SK-N-MC (cell line): ENCODE results near the gene DNHD1.

Experiments used
- DNase-seq: peaks from one replicate; pipeline ENCODE4 v3.0.0-alpha.2; 2011; ENCODE audit warnings: low read depth, low spot score
- H3K27ac ChIP-seq: fragments of 200-600 bp; sonication (generic); 2 replicates; pipeline ENCODE4 v1.5.1; 2016; ENCODE audit warnings: mixed run types
- H3K36me3 ChIP-seq: fragments of 200-600 bp; sonication (generic); 2 replicates; pipeline ENCODE4 v1.6.1; 2017; ENCODE audit warnings: antibody characterized with exemption, low read length, mixed read lengths; ENCODE audit not compliant: insufficient read depth
- H3K4me3 ChIP-seq: fragments of 200-600 bp; sonication (generic); 2 replicates; pipeline ENCODE4 v1.5.1; 2016
- H3K9ac ChIP-seq: fragments of 200-600 bp; sonication (generic); 2 replicates; pipeline ENCODE4 v1.8.0; 2017; ENCODE audit warnings: mixed run types, mixed read lengths; ENCODE audit not compliant: insufficient read length
- H3K9me3 ChIP-seq: fragments of 200-600 bp; sonication (generic); 2 replicates; pipeline ENCODE4 v1.6.1; 2017; ENCODE audit warnings: low read depth, mild to moderate bottlenecking, antibody characterized with exemption, low read length, moderate library complexity, mixed read lengths
- EZH2 ChIP-seq: fragments of 200-600 bp; sonication (generic); IDR thresholded peaks from one replicate; pipeline ENCODE4 v1.6.1; 2017; ENCODE audit warnings: antibody characterized with exemption
- FOXP2 ChIP-seq: optimal IDR thresholded peaks from 2 replicates; pipeline ENCODE3; 2011; ENCODE audit warnings: mild to moderate bottlenecking, moderate library complexity; ENCODE audit not compliant: insufficient read depth; ENCODE audit errors: extremely low read length, control extremely low read depth
- POLR2AphosphoS5 ChIP-seq: IDR thresholded peaks from 2 replicates; pipeline ENCODE4 v1.6.1; 2012; ENCODE audit warnings: mild to moderate bottlenecking, low read depth, low read length, borderline replicate concordance

The DNHD1 gene

GRCh38 chr11:6474806-6475500, 22.1 kb upstream of the DNHD1 start:
- no peaks in the 10 kb centered on the region for H3K9me3 ChIP-seq
- DNase-seq = no peak
- H3K4me3 ChIP-seq = no peak overlapping the region
- H3K27ac ChIP-seq = peak overlapping the region; percentile 63
- no peak overlapping the region for H3K9ac ChIP-seq
- peaks cover 34% of the 10 kb centered on the region for H3K36me3 ChIP-seq
- no peak for TF ChIP-seq FOXP2
- TF ChIP-seq EZH2 = no peak
- no peak for TF ChIP-seq POLR2AphosphoS5

GRCh38 chr11:6475936-6476335, 21.1 kb upstream of the DNHD1 start:
- peak overlapping the region; percentile 30; the same call in 1 of the 2 replicates for H3K27ac ChIP-seq
- H3K36me3 ChIP-seq = peaks cover 34% of the 10 kb centered on the region
- TF ChIP-seq EZH2 (no peak), FOXP2 (no peak), POLR2AphosphoS5 (no peak; the same call in 1 of the 2 replicates)
- no peak for DNase-seq
- no peak overlapping the region for H3K9ac ChIP-seq
- no peaks in the 10 kb centered on the region for H3K9me3 ChIP-seq
- no peak overlapping the region for H3K4me3 ChIP-seq

GRCh38 chr11:6476571-6476970, 20.5 kb upstream of the DNHD1 start:
- no peak for DNase-seq
- TF ChIP-seq POLR2AphosphoS5 (no peak), EZH2 (no peak), FOXP2 (no peak)
- no peak overlapping the region for H3K9ac ChIP-seq
- peaks cover 34% of the 10 kb centered on the region for H3K36me3 ChIP-seq
- H3K27ac ChIP-seq = peak overlapping the region; percentile 30; the same call in 1 of the 2 replicates
- H3K4me3 ChIP-seq = no peak overlapping the region
- H3K9me3 ChIP-seq = no peaks in the 10 kb centered on the region

GRCh38 chr11:6480299-6480914, 16.7 kb upstream of the DNHD1 start:
- H3K36me3 ChIP-seq = peaks cover 67% of the 10 kb centered on the region
- no peak overlapping the region for H3K27ac ChIP-seq
- no peaks in the 10 kb centered on the region for H3K9me3 ChIP-seq
- H3K4me3 ChIP-seq = peak overlapping the region; percentile 98
- TF ChIP-seq FOXP2 (no peak), EZH2 (no peak), POLR2AphosphoS5 (no peak)
- DNase-seq = no peak
- peak overlapping the region; percentile 87 for H3K9ac ChIP-seq

GRCh38 chr11:6481012-6481923, 15.8 kb upstream of the DNHD1 start, which contains the start of the genes ARFIP2 and TIMM10B:
Gene ARFIP2, minus strand, starts transcription at chr11:6481331. Its CDS starts 910 bp downstream, at chr11:6480421.
Gene TIMM10B, plus strand, starts transcription at chr11:6481501. Its CDS starts 16 bp downstream, at chr11:6481517.
- TF ChIP-seq EZH2 = no peak
- TF ChIP-seq POLR2AphosphoS5 = peak; percentile 91
- peak; percentile 52 for TF ChIP-seq FOXP2
- DNase-seq = peak; percentile 77
- H3K4me3 ChIP-seq = peak within 1 kb of the TSS; percentile 98
- peak within 1 kb of the TSS; percentile 89 for H3K27ac ChIP-seq
- peak within 1 kb of the TSS; percentile 87 for H3K9ac ChIP-seq
- no peaks in the 10 kb centered on the region for H3K9me3 ChIP-seq
- H3K36me3 ChIP-seq = peaks cover 75% of the 10 kb centered on the region

- DNase-seq = no peak
- Histone ChIP-seq H3K36me3 (peaks cover 78% of the 10 kb centered on the region), H3K27ac (peak overlapping the region; percentile 89), H3K4me3 (peak overlapping the region; percentile 98), H3K9ac (peak overlapping the region; percentile 87), H3K9me3 (no peaks in the 10 kb centered on the region)
- no peak for TF ChIP-seq POLR2AphosphoS5
- TF ChIP-seq FOXP2 = no peak
- no peak for TF ChIP-seq EZH2
Observed at GRCh38 chr11:6481924-6482275, 15.2 kb upstream of the DNHD1 start.

GRCh38 chr11:6482441-6482840, 14.6 kb upstream of the DNHD1 start:
- H3K27ac ChIP-seq = peak overlapping the region; percentile 89; the same call in 1 of the 2 replicates
- peak overlapping the region; percentile 98 for H3K4me3 ChIP-seq
- TF ChIP-seq POLR2AphosphoS5 = no peak
- no peak for TF ChIP-seq FOXP2
- TF ChIP-seq EZH2 = no peak

GRCh38 chr11:6483015-6483414, 14.1 kb upstream of the DNHD1 start:
- H3K36me3 ChIP-seq = peaks cover 77% of the 10 kb centered on the region
- H3K9ac ChIP-seq = peak overlapping the region; percentile 87
- H3K9me3 ChIP-seq = no peaks in the 10 kb centered on the region
- TF ChIP-seq FOXP2 (no peak), EZH2 (no peak), POLR2AphosphoS5 (no peak)
- no peak overlapping the region for H3K27ac ChIP-seq
- H3K4me3 ChIP-seq = peak overlapping the region; percentile 98; the same call in 1 of the 2 replicates
- DNase-seq = no peak

More at GRCh38 chr11:6482441-6482840, 14.6 kb upstream of the DNHD1 start:
- Histone ChIP-seq H3K9me3 (no peaks in the 10 kb centered on the region), H3K36me3 (peaks cover 78% of the 10 kb centered on the region), H3K9ac (peak overlapping the region; percentile 87)
- no peak for DNase-seq
